H1 (cell line): ENCODE measurements around the gene MSMP. TPM values are rescaled to one million over a fixed set of nuclear protein-coding genes. Genes with fewer than 3 reads are reported as not detected.
A peak's percentile ranks its signal among the peaks of the same experiment; 100 is the strongest.

Experiments
- CTCF ChIA-PET: fragments of 300-600 bp; sonication (Branson Sonifier 250); formaldehyde crosslinking; loops from one replicate; lab custom pipeline; 2021; ENCODE audit not compliant: partially characterized antibody; lab: Charles Lee
- POLR2A ChIA-PET: fragments of 300-600 bp; sonication (Branson Sonifier 250); formaldehyde crosslinking; loops from one replicate; lab custom pipeline; 2021; ENCODE audit warnings: inconsistent platforms; ENCODE audit not compliant: partially characterized antibody; lab: Charles Lee
- DNase-seq, 2 experiments: peaks; one replicate each; pipeline versions ENCODE4 v3.0.0 to v3.0.0-alpha.2; 2010 to 2022; ENCODE audit warnings: low spot score in 2 of 2, low read depth in 1 of 2, mixed read lengths in 1 of 2
- FAIRE-seq: peaks from 2 replicates; lab custom pipeline; 2011; peaks lifted over from hg19 to GRCh38; lab: Jason Lieb, UNC
- H2AFZ ChIP-seq: 2 replicates; pipeline ENCODE4 v1.8.1; 2012; ENCODE audit warnings: low read length, inconsistent platforms
- H2AK5ac ChIP-seq: 2 replicates; pipeline ENCODE4 v1.6.1; 2013; ENCODE audit warnings: low read depth, low read length
- H2BK120ac ChIP-seq: replicated peaks from 2 replicates; pipeline ENCODE3; 2013; ENCODE audit warnings: low read depth, low read length, inconsistent platforms
- H2BK12ac ChIP-seq: 2 replicates; pipeline ENCODE4 v1.6.1; 2013; ENCODE audit warnings: low read depth, low read length
- H2BK15ac ChIP-seq: 2 replicates; pipeline ENCODE4 v1.6.1; 2013; ENCODE audit warnings: low read length
- H2BK20ac ChIP-seq: 2 replicates; pipeline ENCODE4 v1.6.1; 2013; ENCODE audit warnings: low read length
- H2BK5ac ChIP-seq: 2 replicates; pipeline ENCODE4 v1.6.1; 2013; ENCODE audit warnings: low read depth, low read length
- H3K14ac ChIP-seq: 2 replicates; pipeline ENCODE4 v1.6.1; 2013; ENCODE audit warnings: inconsistent platforms; ENCODE audit not compliant: insufficient read length
- H3K18ac ChIP-seq: 2 replicates; pipeline ENCODE4 v1.6.1; 2013; ENCODE audit warnings: low read length; ENCODE audit errors: extremely low read depth
- H3K23ac ChIP-seq: 2 replicates; pipeline ENCODE4 v1.6.1; 2013; ENCODE audit warnings: inconsistent platforms; ENCODE audit not compliant: insufficient read length
- H3K23me2 ChIP-seq: 2 replicates; pipeline ENCODE4 v1.6.1; 2013; ENCODE audit warnings: low read depth, low read length
- H3K27ac ChIP-seq: 2 replicates; pipeline ENCODE4 v1.6.1; 2011; ENCODE audit warnings: low read depth, low read length, inconsistent platforms
- H3K27me3 ChIP-seq, 4 experiments: replicated peaks in 1 of 4; 1 replicate in 1 of 4; 2 replicates in 3 of 4; pipeline versions ENCODE4 v1.6.1 to v1.8.1; 2011 to 2013; ENCODE audit warnings: low read length in 3 of 4, mild to moderate bottlenecking in 3 of 4, inconsistent platforms in 2 of 4, mixed read lengths in 2 of 4, moderate library complexity in 1 of 4; ENCODE audit not compliant: control insufficient read depth in 3 of 4, insufficient read depth in 3 of 4; ENCODE audit errors: extremely low read depth in 1 of 4
- H3K36me3 ChIP-seq, 4 experiments: 2 replicates each; pipeline versions ENCODE4 v1.6.1 to v1.8.1; 2011 to 2013; ENCODE audit warnings: mild to moderate bottlenecking in 4 of 4, low read length in 3 of 4, moderate library complexity in 2 of 4, control low read depth in 1 of 4, inconsistent platforms in 1 of 4; ENCODE audit not compliant: insufficient read depth in 4 of 4, control insufficient read depth in 2 of 4
- H3K4ac ChIP-seq: replicated peaks from 2 replicates; pipeline ENCODE3; 2013; ENCODE audit warnings: low read length, low read depth, mixed read lengths, inconsistent platforms; ENCODE audit not compliant: insufficient read length
- H3K4me1 ChIP-seq, 4 experiments: replicated peaks in 1 of 4; 1 replicate in 1 of 4; 2 replicates in 3 of 4; pipeline versions ENCODE4 v1.6.1 to v1.8.1; 2011 to 2013; ENCODE audit warnings: low read length in 3 of 4, inconsistent platforms in 2 of 4, mixed read lengths in 1 of 4; ENCODE audit not compliant: insufficient read depth in 4 of 4, control insufficient read depth in 3 of 4
- H3K4me2 ChIP-seq, 2 experiments: 2 replicates each; pipeline versions ENCODE4 v1.6.1 to v1.8.1; 2011 to 2013; ENCODE audit warnings: low read depth in 2 of 2, low read length in 2 of 2, control low read depth in 1 of 2, inconsistent platforms in 1 of 2, mild to moderate bottlenecking in 1 of 2; ENCODE audit not compliant: insufficient read depth in 1 of 2
- H3K4me3 ChIP-seq, 4 experiments: fragments of 200-600, 300-600 bp in 1 of 4; sonication (generic), shearing (Covaris generic), sonication (Bioruptor Twin) in 1 of 4; 2 replicates each; pipeline versions ENCODE4 v1.5.1 to v1.8.1; 2011 to 2016; ENCODE audit warnings: low read length in 4 of 4, low read depth in 3 of 4, control low read depth in 2 of 4, inconsistent platforms in 2 of 4, mild to moderate bottlenecking in 2 of 4, mixed read lengths in 1 of 4, moderate library complexity in 1 of 4; ENCODE audit not compliant: insufficient read depth in 2 of 4; ENCODE audit errors: extremely low read depth in 1 of 4
- H3K56ac ChIP-seq: replicated peaks from 2 replicates; pipeline ENCODE3; 2013; ENCODE audit warnings: low read depth, mild to moderate bottlenecking, mixed read lengths, low read length, inconsistent platforms; ENCODE audit not compliant: insufficient read length
- H3K79me1 ChIP-seq: 2 replicates; pipeline ENCODE4 v1.6.1; 2013; ENCODE audit warnings: low read depth, low read length, control low read depth
- H3K79me2 ChIP-seq, 2 experiments: 2 replicates each; pipeline versions ENCODE4 v1.6.1 to v1.8.1; 2012 to 2013; ENCODE audit warnings: low read length in 2 of 2, mild to moderate bottlenecking in 2 of 2, inconsistent platforms in 1 of 2; ENCODE audit not compliant: insufficient read depth in 2 of 2, control insufficient read depth in 1 of 2
- H3K9ac ChIP-seq, 4 experiments: replicated peaks in 1 of 4; 1 replicate in 1 of 4; 2 replicates in 3 of 4; pipeline versions ENCODE4 v1.6.1 to v1.8.1; 2011 to 2013; ENCODE audit warnings: low read depth in 3 of 4, low read length in 3 of 4, control low read depth in 2 of 4, mild to moderate bottlenecking in 2 of 4, moderate library complexity in 2 of 4, inconsistent platforms in 1 of 4; ENCODE audit errors: extremely low read depth in 1 of 4
- H3K9me3 ChIP-seq, 2 experiments: 2 replicates each; pipeline versions ENCODE4 v1.6.1 to v1.8.1; 2012 to 2013; ENCODE audit warnings: mild to moderate bottlenecking in 2 of 2, moderate library complexity in 2 of 2, control low read depth in 1 of 2, inconsistent platforms in 1 of 2, low read depth in 1 of 2, low read length in 1 of 2, mixed read lengths in 1 of 2; ENCODE audit not compliant: insufficient read depth in 2 of 2
- H4K20me1 ChIP-seq, 2 experiments: replicated peaks in 1 of 2; 2 replicates each; pipeline versions ENCODE3 to v1.8.1; 2011 to 2013; ENCODE audit warnings: inconsistent platforms in 2 of 2, low read length in 2 of 2, mild to moderate bottlenecking in 1 of 2; ENCODE audit not compliant: insufficient read depth in 2 of 2, control insufficient read depth in 1 of 2
- H4K5ac ChIP-seq: 2 replicates; pipeline ENCODE4 v1.6.1; 2013; ENCODE audit warnings: low read length, low read depth, mixed read lengths, inconsistent platforms; ENCODE audit not compliant: insufficient read length
- H4K8ac ChIP-seq: 2 replicates; pipeline ENCODE4 v1.8.0; 2013; ENCODE audit warnings: mild to moderate bottlenecking, moderate library complexity, low read length, inconsistent platforms; ENCODE audit not compliant: insufficient read depth; ENCODE audit errors: extremely low read depth
- H4K91ac ChIP-seq: replicated peaks from 2 replicates; pipeline ENCODE3; 2013; ENCODE audit warnings: low read length, mixed read lengths, inconsistent platforms; ENCODE audit not compliant: insufficient read length
- NRF1 ChIP-seq: IDR thresholded peaks from 2 replicates; pipeline ENCODE4 v1.6.1; 2011; ENCODE audit warnings: mild to moderate bottlenecking, low read depth, low read length, improper control_type of control experiment
- SAP30 ChIP-seq: fragments of 300-600 bp; sonication (generic); IDR thresholded peaks from 2 replicates; pipeline ENCODE4 v1.7.1; 2012; ENCODE audit warnings: low read length, moderate library complexity, mild to moderate bottlenecking, inconsistent platforms; ENCODE audit not compliant: insufficient read depth, insufficient replicate concordance
- SIN3A ChIP-seq, 2 experiments: IDR thresholded peaks in 1 of 2; conservative IDR thresholded peaks in 1 of 2; 2 replicates each; pipeline ENCODE4 v1.6.1; 2011 to 2012; ENCODE audit warnings: low read length in 2 of 2, improper control_type of control experiment in 1 of 2, low read depth in 1 of 2, mild to moderate bottlenecking in 1 of 2
- TAF1 ChIP-seq: IDR thresholded peaks from 2 replicates; pipeline ENCODE4 v1.6.1; 2011; ENCODE audit warnings: mild to moderate bottlenecking, low read depth, low read length
- TEAD4 ChIP-seq: IDR thresholded peaks from 2 replicates; pipeline ENCODE4 v1.6.1; 2012; ENCODE audit warnings: low read depth, low read length, inconsistent platforms, mixed read lengths
- WGBS, 2 experiments: shearing (Covaris generic) in 1 of 2; methylation state at CpG; one replicate each; pipeline versions ENCODE4 v1.1.6 to v1.1.7; 2013 to 2015; ENCODE audit warnings: low lambda C conversion rate in 2 of 2, mixed read lengths in 2 of 2, inconsistent platforms in 1 of 2, low coverage in 1 of 2, missing lambda C conversion rate in 1 of 2; ENCODE audit not compliant: insufficient replicate concordance in 2 of 2, insufficient coverage in 1 of 2, insufficient read length in 1 of 2; ENCODE audit errors: extremely low coverage in 1 of 2, missing lambda C conversion rate in 1 of 2; 5-methylcytosine and 5-hydroxymethylcytosine counted together
- polyA plus RNA-seq, 7 experiments: library from polyadenylated mRNA; depleted of rRNA in 3 of 7; stranded (reverse) in 5 of 7; unstranded in 2 of 7; fragments of >200 nt in 5 of 7; fragments of 200-250 nt in 2 of 7; gene quantifications; 1 replicate in 5 of 7; 2 replicates in 1 of 7; 4 replicates in 1 of 7; pipeline versions ENCODE4 v1.2.1 to v1.2.3, GENCODE V29; 2011 to 2013; ENCODE audit warnings: missing spikeins in 2 of 7, mixed read lengths in 2 of 7
- total RNA-seq: library from RNA; stranded (reverse); fragmentation: NEBNext Ultra II Directional; extraction: Animal tissue kit (Norgen Biotek cat#: 25700); gene quantifications from 2 replicates; pipeline ENCODE4 v1.2.1, GENCODE V29; 2021
- TF ChIP-seq, protein P1 (sequence below), 3 experiments: IDR thresholded peaks; 1 replicate in 2 of 3; 2 replicates in 1 of 3; pipeline versions ENCODE4 v1.5.1 to v1.6.1; 2011; ENCODE audit warnings: low read length in 3 of 3, mild to moderate bottlenecking in 3 of 3, inconsistent platforms in 2 of 3, low read depth in 1 of 3, moderate library complexity in 1 of 3; ENCODE audit not compliant: insufficient read depth in 1 of 3; ENCODE audit errors: control extremely low read depth in 1 of 3

MSMP gene
- total and polyA plus RNA-seq, 2 of the 8 experiments (the other 6 are each of a cell fraction or from before 2014, with no cell fraction given), result 0.53 TPM; not detected in 1

- Histone ChIP-seq H4K5ac (no peak overlapping the region), H3K4me1 (peaks cover 0 to 19% (median 5%) of the 10 kb centered on the region in 4 experiments; a peak in 5 of 7 replicates), H3K79me1 (peaks cover 12% of the 10 kb centered on the region; the same call in 1 of the 2 replicates), H4K20me1 (peaks cover 11 to 24% of the 10 kb centered on the region in 2 experiments), H3K56ac (peak overlapping the region; percentile 60), H3K36me3 (peaks cover 7 to 35% (median 19%) of the 10 kb centered on the region in 4 experiments; a peak in 7 of 8 replicates), H3K27ac (peak overlapping the region; percentile 74; the same call in 1 of the 2 replicates), H3K4ac (no peak overlapping the region), H3K18ac (no peak overlapping the region), H3K14ac (no peak overlapping the region), H3K9ac (peak overlapping the region; percentile 66 to 81 (median 72)), H3K23ac (no peak overlapping the region), H3K4me2 (peak overlapping the region; percentile 98 to 99), H3K23me2 (peaks cover 11% of the 10 kb centered on the region), H2AFZ (no peak overlapping the region), H3K9me3 (no peaks in the 10 kb centered on the region), H2BK120ac (no peak overlapping the region), H2BK20ac (no peak overlapping the region), H2AK5ac (no peak overlapping the region), H2BK5ac (no peak overlapping the region; the same call in 1 of the 2 replicates), H2BK15ac (no peak overlapping the region), H3K79me2 (peaks cover 21 to 41% of the 10 kb centered on the region in 2 experiments), H4K8ac (no peak overlapping the region), H3K4me3 (peak overlapping the region; percentile 88 to 98 (median 94)), H2BK12ac (no peak overlapping the region), H4K91ac (no peak overlapping the region), H3K27me3 (no peaks in the 10 kb centered on the region)
- ChIA-PET CTCF (interaction anchor here (1.0 to 7.2 kb wide), 12 partner anchors 8 to 418 kb away, joined by 3 to 87 read pairs (median 4); partner anchors contain the start of genes CREB3 and TLN1), POLR2A (interaction anchor here (0.8 to 7.0 kb wide), 19 partner anchors 8 to 149 kb away, joined by 3 to 59 read pairs (median 4); partner anchors contain the start of genes ARHGEF39, CCDC107, CREB3 and RMRP)
- peak; percentile 66 for TF ChIP-seq SAP30
- no peak for TF ChIP-seq TEAD4
- TF ChIP-seq, protein P1, sequence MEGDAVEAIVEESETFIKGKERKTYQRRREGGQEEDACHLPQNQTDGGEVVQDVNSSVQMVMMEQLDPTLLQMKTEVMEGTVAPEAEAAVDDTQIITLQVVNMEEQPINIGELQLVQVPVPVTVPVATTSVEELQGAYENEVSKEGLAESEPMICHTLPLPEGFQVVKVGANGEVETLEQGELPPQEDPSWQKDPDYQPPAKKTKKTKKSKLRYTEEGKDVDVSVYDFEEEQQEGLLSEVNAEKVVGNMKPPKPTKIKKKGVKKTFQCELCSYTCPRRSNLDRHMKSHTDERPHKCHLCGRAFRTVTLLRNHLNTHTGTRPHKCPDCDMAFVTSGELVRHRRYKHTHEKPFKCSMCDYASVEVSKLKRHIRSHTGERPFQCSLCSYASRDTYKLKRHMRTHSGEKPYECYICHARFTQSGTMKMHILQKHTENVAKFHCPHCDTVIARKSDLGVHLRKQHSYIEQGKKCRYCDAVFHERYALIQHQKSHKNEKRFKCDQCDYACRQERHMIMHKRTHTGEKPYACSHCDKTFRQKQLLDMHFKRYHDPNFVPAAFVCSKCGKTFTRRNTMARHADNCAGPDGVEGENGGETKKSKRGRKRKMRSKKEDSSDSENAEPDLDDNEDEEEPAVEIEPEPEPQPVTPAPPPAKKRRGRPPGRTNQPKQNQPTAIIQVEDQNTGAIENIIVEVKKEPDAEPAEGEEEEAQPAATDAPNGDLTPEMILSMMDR (IDR thresholded peaks at IDR 0.05; ENCODE audit: control extremely low read depth in 1 of 3, insufficient read depth in 1 of 3, low read depth in 1 of 3, low read length in 3 of 3), result 0 out of 4 replicates have a peak, but pooled peaks of 1 of the 3 experiments have one; percentile 0
- 0 out of 4 replicates have a peak, but pooled peaks of 1 of the 2 experiments have one; percentile 1 for TF ChIP-seq SIN3A (conservative IDR thresholded peaks at IDR 0.05 in 1 of 2, IDR thresholded peaks at IDR 0.05 in 1 of 2; ENCODE audit: low read depth in 1 of 2, low read length in 2 of 2)
- TF ChIP-seq NRF1, result no peak
- TF ChIP-seq TAF1, result 0 out of 2 replicates have a peak, but pooled peaks have one; percentile 1
- FAIRE-seq (no peak), DNase-seq (no peak)
- 4% methylated on average over 24 of the region's 24 CpGs; no CpG with 5 or more reads in 1 of the 2 experiments for WGBS, 2 experiments
These were observed 5.7 kb downstream of the MSMP start for GRCh38 chr9:35748242-35748857.
